Endometrial microvascular endothelial cells (primary cell): ENCODE results near the gene AATK. TPM values are rescaled to one million over a fixed set of nuclear protein-coding genes. Genes with fewer than 3 reads are reported as not detected.

ENCODE experiments used
- in situ Hi-C: cut with HindIII; loops from 2 replicates; pipeline ENCODE4 v1.10.0; 2017; ENCODE audit warnings: low sequenced_read_pairs, low pct_unique_long_range_greater_than_20kb; ENCODE audit errors: inconsistent ontology term
- total RNA-seq: library from RNA; depleted of rRNA; stranded (reverse); fragments of >200 nt; gene quantifications from one replicate; pipeline ENCODE4 v1.2.3, GENCODE V29; 2015; ENCODE audit errors: inconsistent ontology term

Gene AATK
- total RNA-seq, 1 donor from 2014 or later, result 3.3 TPM

GRCh38 chr17:81197831-81198490 lies 31.9 kb upstream of the AATK start:
- in situ Hi-C loops, result no loop called here

GRCh38 chr17:81197409-81197795 lies 31.4 kb upstream of the AATK start:
- in situ Hi-C loops, result no loop called here

- in situ Hi-C loops, result no loop called here
Measured at GRCh38 chr17:81196505-81197408, 30.7 kb upstream of the AATK start.

GRCh38 chr17:81195941-81196495 lies 30.0 kb upstream of the AATK start:
- in situ Hi-C loops, result no loop called here

GRCh38 chr17:81194941-81195901 lies 29.2 kb upstream of the AATK start:
- in situ Hi-C loops, result no loop called here

- in situ Hi-C loops, result no loop called here
Measured at GRCh38 chr17:81194225-81194760, 28.3 kb upstream of the AATK start.

- in situ Hi-C loops, result no loop called here
Measured at GRCh38 chr17:81193470-81194224, 27.6 kb upstream of the AATK start.

- in situ Hi-C loops, result no loop called here
Measured at GRCh38 chr17:81193051-81193410, 27.0 kb upstream of the AATK start.

- in situ Hi-C loops, result no loop called here
Measured at GRCh38 chr17:81192386-81193050, 26.5 kb upstream of the AATK start.

GRCh38 chr17:81191646-81192045 lies 25.6 kb upstream of the AATK start:
- in situ Hi-C loops, result no loop called here

GRCh38 chr17:81191116-81191515 lies 25.1 kb upstream of the AATK start:
- in situ Hi-C loops, result no loop called here

GRCh38 chr17:81190591-81190990 lies 24.6 kb upstream of the AATK start:
- in situ Hi-C loops, result no loop called here

- in situ Hi-C loops, result no loop called here
Measured at GRCh38 chr17:81189670-81190530, 23.9 kb upstream of the AATK start.

- in situ Hi-C loops, result no loop called here
Measured at GRCh38 chr17:81189016-81189415, 23.0 kb upstream of the AATK start.

- in situ Hi-C loops, result no loop called here
Measured at GRCh38 chr17:81188491-81188840, 22.4 kb upstream of the AATK start.

GRCh38 chr17:81187586-81188490 lies 21.8 kb upstream of the AATK start:
- in situ Hi-C loops, result no loop called here
